Panc1 (cell line): ENCODE results near the gene APRT. TPM values are rescaled to one million over a fixed set of nuclear protein-coding genes. Genes with fewer than 3 reads are reported as not detected.

Experiments used
- ATAC-seq: fragments of 200-7000 bp; cut with Tn5 transposase; 2 replicates; pipeline ENCODE4 v1.9.1; 2020; ENCODE audit warnings: mild to moderate bottlenecking, moderate library complexity
- BruUV-seq: library from RNA; stranded (reverse); fragments of 400-500 nt; replicated peaks from 2 replicates; lab custom pipeline; 2021; lab: Mats Ljungman, UMichigan
- CTCF ChIA-PET: fragments of 300-600 bp; sonication (Branson Sonifier 250); formaldehyde crosslinking; loops from one replicate; lab custom pipeline; 2022; ENCODE audit warnings: antibody characterized with exemption; lab: Charles Lee
- POLR2A ChIA-PET: fragments of 300-600 bp; sonication (Branson Sonifier 250); formaldehyde crosslinking; loops from one replicate; lab custom pipeline; 2022; ENCODE audit warnings: antibody characterized with exemption; lab: Charles Lee
- DNase-seq: peaks from one replicate; pipeline ENCODE4 v3.0.0-alpha.2; 2010; ENCODE audit warnings: low read depth, low spot score
- H3K27ac ChIP-seq: 2 replicates; pipeline ENCODE4 v1.5.1; 2011; ENCODE audit warnings: mild to moderate bottlenecking, low read length, inconsistent platforms
- H3K27me3 ChIP-seq: fragments of 200-500 bp; sonication (Bioruptor generic); 2 replicates; pipeline ENCODE4 v1.6.0; 2014; ENCODE audit warnings: low read length, inconsistent platforms; ENCODE audit not compliant: control insufficient read depth, insufficient read depth
- H3K36me3 ChIP-seq: fragments of 200-500 bp; sonication (Bioruptor generic); 2 replicates; pipeline ENCODE4 v1.5.1; 2014; ENCODE audit warnings: inconsistent platforms, mild to moderate bottlenecking, low read length, moderate library complexity; ENCODE audit not compliant: control insufficient read depth, insufficient read depth
- H3K4me1 ChIP-seq: 2 replicates; pipeline ENCODE4 v1.5.1; 2011; ENCODE audit warnings: inconsistent platforms, mild to moderate bottlenecking, low read length, moderate library complexity; ENCODE audit not compliant: control insufficient read depth, insufficient read depth
- H3K4me3 ChIP-seq, 2 experiments: 2 replicates each; pipeline ENCODE4 v1.5.1; 2011 to 2012; ENCODE audit warnings: low read depth in 2 of 2, low read length in 2 of 2, mild to moderate bottlenecking in 2 of 2, inconsistent platforms in 1 of 2, moderate library complexity in 1 of 2
- H3K9me3 ChIP-seq: fragments of 200-500 bp; sonication (Bioruptor generic); 2 replicates; pipeline ENCODE4 v1.5.1; 2014; ENCODE audit warnings: low read depth, mild to moderate bottlenecking, inconsistent platforms, low read length, moderate library complexity; ENCODE audit not compliant: control insufficient read depth, insufficient read depth
- POLR2AphosphoS5 ChIP-seq: IDR thresholded peaks from 2 replicates; pipeline ENCODE4 v1.6.1; 2012; ENCODE audit warnings: mild to moderate bottlenecking, low read depth, low read length, moderate library complexity
- SIN3A ChIP-seq: IDR thresholded peaks from 2 replicates; pipeline ENCODE4 v1.6.1; 2012; ENCODE audit warnings: low read depth, mild to moderate bottlenecking, low read length, moderate library complexity, borderline replicate concordance; ENCODE audit not compliant: insufficient read depth
- TCF7L2 ChIP-seq: IDR thresholded peaks from 2 replicates; pipeline ENCODE4 v1.6.1; 2011; ENCODE audit warnings: mild to moderate bottlenecking, low read depth, low read length, inconsistent platforms
- in situ Hi-C: cut with HindIII; loops from 2 replicates; pipeline ENCODE4 v1.10.0; 2016; ENCODE audit warnings: low sequenced_read_pairs, low pct_unique_long_range_greater_than_20kb
- intact Hi-C: fragments of 100-400 bp; cut with micrococcal nuclease; formaldehyde crosslinking; loops from one replicate; pipeline ENCODE4 v1.10.0; 2022; ENCODE audit not compliant: unreplicated experiment
- total RNA-seq: library from RNA; stranded (reverse); gene quantifications from one replicate; pipeline ENCODE4 v1.2.1, GENCODE V29; 2021; ENCODE audit not compliant: unreplicated experiment
- TF ChIP-seq, protein P1 (sequence below): fragments of 450-650 bp; IDR thresholded peaks from 2 replicates; pipeline ENCODE4 v1.5.1; 2017; ENCODE audit warnings: mild to moderate bottlenecking
- TF ChIP-seq, protein P2 (sequence below), 2 experiments: IDR thresholded peaks; 2 replicates each; pipeline ENCODE4 v1.6.1; 2011 to 2012; ENCODE audit warnings: low read depth in 2 of 2, control low read depth in 1 of 2, low read length in 1 of 2, mild to moderate bottlenecking in 1 of 2, moderate library complexity in 1 of 2; ENCODE audit not compliant: insufficient read depth in 1 of 2

APRT gene
- total RNA-seq, 1 experiment from 2014 or later = 231 TPM

- BruUV-seq = no TSS peak
- Histone ChIP-seq H3K27ac (no peak overlapping the region), H3K27me3 (no peaks in the 10 kb centered on the region), H3K36me3 (no peaks in the 10 kb centered on the region), H3K4me1 (peaks cover 3% of the 10 kb centered on the region; the same call in 1 of the 2 replicates), H3K9me3 (no peaks in the 10 kb centered on the region), H3K4me3 (no peak overlapping the region)
- TF ChIP-seq, protein P1, sequence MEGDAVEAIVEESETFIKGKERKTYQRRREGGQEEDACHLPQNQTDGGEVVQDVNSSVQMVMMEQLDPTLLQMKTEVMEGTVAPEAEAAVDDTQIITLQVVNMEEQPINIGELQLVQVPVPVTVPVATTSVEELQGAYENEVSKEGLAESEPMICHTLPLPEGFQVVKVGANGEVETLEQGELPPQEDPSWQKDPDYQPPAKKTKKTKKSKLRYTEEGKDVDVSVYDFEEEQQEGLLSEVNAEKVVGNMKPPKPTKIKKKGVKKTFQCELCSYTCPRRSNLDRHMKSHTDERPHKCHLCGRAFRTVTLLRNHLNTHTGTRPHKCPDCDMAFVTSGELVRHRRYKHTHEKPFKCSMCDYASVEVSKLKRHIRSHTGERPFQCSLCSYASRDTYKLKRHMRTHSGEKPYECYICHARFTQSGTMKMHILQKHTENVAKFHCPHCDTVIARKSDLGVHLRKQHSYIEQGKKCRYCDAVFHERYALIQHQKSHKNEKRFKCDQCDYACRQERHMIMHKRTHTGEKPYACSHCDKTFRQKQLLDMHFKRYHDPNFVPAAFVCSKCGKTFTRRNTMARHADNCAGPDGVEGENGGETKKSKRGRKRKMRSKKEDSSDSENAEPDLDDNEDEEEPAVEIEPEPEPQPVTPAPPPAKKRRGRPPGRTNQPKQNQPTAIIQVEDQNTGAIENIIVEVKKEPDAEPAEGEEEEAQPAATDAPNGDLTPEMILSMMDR = no peak
- TF ChIP-seq TCF7L2 = no peak
- TF ChIP-seq SIN3A = no peak
- TF ChIP-seq, protein P2, sequence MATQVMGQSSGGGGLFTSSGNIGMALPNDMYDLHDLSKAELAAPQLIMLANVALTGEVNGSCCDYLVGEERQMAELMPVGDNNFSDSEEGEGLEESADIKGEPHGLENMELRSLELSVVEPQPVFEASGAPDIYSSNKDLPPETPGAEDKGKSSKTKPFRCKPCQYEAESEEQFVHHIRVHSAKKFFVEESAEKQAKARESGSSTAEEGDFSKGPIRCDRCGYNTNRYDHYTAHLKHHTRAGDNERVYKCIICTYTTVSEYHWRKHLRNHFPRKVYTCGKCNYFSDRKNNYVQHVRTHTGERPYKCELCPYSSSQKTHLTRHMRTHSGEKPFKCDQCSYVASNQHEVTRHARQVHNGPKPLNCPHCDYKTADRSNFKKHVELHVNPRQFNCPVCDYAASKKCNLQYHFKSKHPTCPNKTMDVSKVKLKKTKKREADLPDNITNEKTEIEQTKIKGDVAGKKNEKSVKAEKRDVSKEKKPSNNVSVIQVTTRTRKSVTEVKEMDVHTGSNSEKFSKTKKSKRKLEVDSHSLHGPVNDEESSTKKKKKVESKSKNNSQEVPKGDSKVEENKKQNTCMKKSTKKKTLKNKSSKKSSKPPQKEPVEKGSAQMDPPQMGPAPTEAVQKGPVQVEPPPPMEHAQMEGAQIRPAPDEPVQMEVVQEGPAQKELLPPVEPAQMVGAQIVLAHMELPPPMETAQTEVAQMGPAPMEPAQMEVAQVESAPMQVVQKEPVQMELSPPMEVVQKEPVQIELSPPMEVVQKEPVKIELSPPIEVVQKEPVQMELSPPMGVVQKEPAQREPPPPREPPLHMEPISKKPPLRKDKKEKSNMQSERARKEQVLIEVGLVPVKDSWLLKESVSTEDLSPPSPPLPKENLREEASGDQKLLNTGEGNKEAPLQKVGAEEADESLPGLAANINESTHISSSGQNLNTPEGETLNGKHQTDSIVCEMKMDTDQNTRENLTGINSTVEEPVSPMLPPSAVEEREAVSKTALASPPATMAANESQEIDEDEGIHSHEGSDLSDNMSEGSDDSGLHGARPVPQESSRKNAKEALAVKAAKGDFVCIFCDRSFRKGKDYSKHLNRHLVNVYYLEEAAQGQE (IDR thresholded peaks at IDR 0.05; ENCODE audit: insufficient read depth in 1 of 2, low read depth in 2 of 2, low read length in 1 of 2) = no peak
- no peak for TF ChIP-seq POLR2AphosphoS5
- no peak for DNase-seq
- ATAC-seq = no peak
- ChIA-PET CTCF (no interaction called here), POLR2A (interaction anchor here (1.2 kb wide), 1 partner anchor 8 kb away, joined by 11 read pairs; the partner anchor contains the start of gene PIEZO1)
- in situ Hi-C loops (no loop called here), intact Hi-C loops (no loop called here)
Measured at GRCh38 chr16:88793251-88793954, 18.3 kb downstream of the APRT start.

- ATAC-seq (no peak; the same call in 1 of the 2 replicates), DNase-seq (no peak)
- CTCF ChIA-PET = no interaction called here
- no peak overlapping the region for H3K4me3 ChIP-seq
- H3K4me1 ChIP-seq = peaks cover 3% of the 10 kb centered on the region; the same call in 1 of the 2 replicates
- POLR2A ChIA-PET = no interaction called here
- H3K27me3 ChIP-seq = no peaks in the 10 kb centered on the region
- no peaks in the 10 kb centered on the region for H3K9me3 ChIP-seq
- BruUV-seq = no TSS peak
- in situ Hi-C loops = no loop called here
- TF ChIP-seq TCF7L2 (no peak), SIN3A (no peak), POLR2AphosphoS5 (no peak)
- TF ChIP-seq, protein P2 (IDR thresholded peaks at IDR 0.05; ENCODE audit: insufficient read depth in 1 of 2, low read depth in 2 of 2, low read length in 1 of 2) = no peak
- TF ChIP-seq, protein P1 = no peak
- no peak overlapping the region for H3K27ac ChIP-seq
- intact Hi-C loops = no loop called here
- no peaks in the 10 kb centered on the region for H3K36me3 ChIP-seq
Measured at GRCh38 chr16:88792668-88793250, 19.0 kb downstream of the APRT start.
